ENCODE results near the gene SSR2.

SSR2 gene

GRCh38 chr1:156001662-156002171 is 19.0 kb downstream of the SSR2 start:
- Histone ChIP-seq H3K36me3 (ENCODE audit: control insufficient read depth in 2 of 2, insufficient read depth in 1 of 2, low read length in 2 of 2) (peaks cover 0 to 2% of the 10 kb centered on the region in 2 experiments; a peak in 1 of 3 replicates), H3K4me1 (ENCODE audit: control insufficient read depth, insufficient read depth, low read length) (no peaks in the 10 kb centered on the region), H3K27ac (ENCODE audit: extremely low read depth, low read depth, low read length) (no peak overlapping the region), H3K4me3 (ENCODE audit: low read depth, low read length) (no peak overlapping the region), H3K9me3 (ENCODE audit: control insufficient read depth, insufficient read depth, low read depth, low read length) (no peaks in the 10 kb centered on the region)
- no peak for TF ChIP-seq ZNF626 (tag by site-specific recombination; IDR thresholded peaks at IDR 0.05)
- peak; percentile 51 for TF ChIP-seq ZNF335 (tag by site-specific recombination; conservative IDR thresholded peaks at IDR 0.05)
- no peak for TF ChIP-seq ZNF610 (tag by site-specific recombination; IDR thresholded peaks at IDR 0.05; ENCODE audit: borderline replicate concordance)
- peak; percentile 34; the same call in 1 of the 2 replicates for TF ChIP-seq ZBTB48 (tag by site-specific recombination; IDR thresholded peaks at IDR 0.05)
- TF ChIP-seq ZSCAN30 (tag by site-specific recombination; IDR thresholded peaks at IDR 0.05), result no peak
- no peak for TF ChIP-seq MZF1 (tag by site-specific recombination; IDR thresholded peaks at IDR 0.05; ENCODE audit: borderline replicate concordance)
- no peak for TF ChIP-seq ZFP37 (tag by site-specific recombination; IDR thresholded peaks at IDR 0.05)
- no peak for TF ChIP-seq ZFP41 (tag by site-specific recombination; IDR thresholded peaks at IDR 0.05; ENCODE audit: borderline replicate concordance)
- TF ChIP-seq PRDM1 (tag by site-specific recombination; IDR thresholded peaks at IDR 0.05), result no peak
- no peak for TF ChIP-seq INSM2 (tag by site-specific recombination; IDR thresholded peaks at IDR 0.05)
- no peak for TF ChIP-seq TCF7L2 (IDR thresholded peaks at IDR 0.05; ENCODE audit: borderline replicate concordance, low read depth, low read length)
- no peak for TF ChIP-seq ZNF239 (tag by site-specific recombination; IDR thresholded peaks at IDR 0.05)
- TF ChIP-seq ZNF776 (tag by site-specific recombination; IDR thresholded peaks at IDR 0.05; ENCODE audit: borderline replicate concordance), result no peak
- TF ChIP-seq ZNF654 (tag by site-specific recombination; IDR thresholded peaks at IDR 0.05; ENCODE audit: low read depth), result no peak
- POLR2A ChIA-PET, result interaction anchor here (0.5 to 0.6 kb wide), 2 partner anchors 23 to 255 kb away, joined by 3 to 9 read pairs; partner anchors contain the start of gene ARHGEF2
- CTCF ChIA-PET, result interaction anchor here (0.6 to 1.8 kb wide), 6 partner anchors 12 to 435 kb away, joined by 3 to 7 read pairs (median 4); no protein-coding TSS in a partner anchor

- no peak overlapping the region for H3K27ac ChIP-seq (ENCODE audit: extremely low read depth, low read depth, low read length)
- POLR2A ChIA-PET, result interaction anchor here (0.7 to 0.8 kb wide), 2 partner anchors 23 to 25 kb away, joined by 3 to 5 read pairs; partner anchors contain the start of gene ARHGEF2
Observed at GRCh38 chr1:156001021-156001661, 19.6 kb downstream of the SSR2 start.

More at GRCh38 chr1:156001021-156001661, 19.6 kb downstream of the SSR2 start:
- CTCF ChIA-PET, result interaction anchor here (0.7 to 1.8 kb wide), 3 partner anchors 11 to 131 kb away, joined by 3 to 7 read pairs (median 6); no protein-coding TSS in a partner anchor
- peak; percentile 92 for TF ChIP-seq PRDM10 (tag by site-specific recombination; IDR thresholded peaks at IDR 0.05)
- TF ChIP-seq ZNF837 (tag by site-specific recombination; IDR thresholded peaks at IDR 0.05), result no peak
- Histone ChIP-seq H3K4me1 (ENCODE audit: control insufficient read depth, insufficient read depth, low read length) (no peaks in the 10 kb centered on the region), H3K9me3 (ENCODE audit: control insufficient read depth, insufficient read depth, low read depth, low read length) (no peaks in the 10 kb centered on the region), H3K4me3 (ENCODE audit: low read depth, low read length) (no peak overlapping the region), H3K36me3 (ENCODE audit: control insufficient read depth in 2 of 2, insufficient read depth in 1 of 2, low read length in 2 of 2) (no peaks in the 10 kb centered on the region)

All from HEK293 (cell line).